CD4-positive, alpha-beta T cell treated with Interleukin-6 at 100 ng/mL for 8 hours (primary cell): Measurements from ENCODE around the gene NTN4.

ENCODE experiments used
- DNase-seq: peaks from one replicate; pipeline ENCODE4 v3.0.0-alpha.2; 2020; ENCODE audit warnings: mixed read lengths, low spot score

Gene NTN4

DNA sequence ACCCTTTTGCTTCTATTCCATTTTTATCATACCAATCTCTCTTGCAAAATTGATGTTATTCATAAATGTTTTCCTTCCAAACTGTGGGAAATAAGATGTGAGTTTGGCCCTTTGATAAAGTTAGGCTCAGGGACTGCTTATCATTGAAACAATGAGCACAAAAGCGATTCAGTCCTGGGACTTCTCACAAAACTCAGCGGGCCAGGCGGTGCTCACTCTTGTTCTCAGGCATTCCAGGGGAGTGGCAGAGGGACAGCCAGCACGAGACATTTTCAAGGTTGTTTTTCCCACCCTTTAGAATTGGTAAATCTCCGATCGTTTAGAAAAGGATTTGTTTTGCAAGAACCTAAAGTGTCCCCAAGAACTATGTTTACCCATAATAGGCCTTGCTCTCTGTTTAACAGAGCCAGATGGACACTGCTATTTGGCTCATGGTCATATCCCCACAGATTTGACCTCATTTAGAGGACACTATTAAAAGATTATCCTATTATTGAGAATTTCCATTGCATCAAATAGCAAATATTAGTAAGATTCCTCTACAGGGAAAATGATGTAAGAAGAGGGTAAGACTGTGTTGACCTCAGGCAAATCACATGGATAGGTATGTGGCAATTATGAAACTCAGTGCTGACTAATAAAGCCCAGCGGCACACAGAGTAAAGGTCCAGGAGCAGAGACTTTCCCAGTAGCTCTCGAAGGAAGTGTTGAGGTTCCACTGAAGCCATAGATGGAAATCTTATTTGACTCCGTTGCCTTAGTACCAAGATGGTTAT lies 136.6 kb downstream of the NTN4 start:
- no peak for DNase-seq

DNA sequence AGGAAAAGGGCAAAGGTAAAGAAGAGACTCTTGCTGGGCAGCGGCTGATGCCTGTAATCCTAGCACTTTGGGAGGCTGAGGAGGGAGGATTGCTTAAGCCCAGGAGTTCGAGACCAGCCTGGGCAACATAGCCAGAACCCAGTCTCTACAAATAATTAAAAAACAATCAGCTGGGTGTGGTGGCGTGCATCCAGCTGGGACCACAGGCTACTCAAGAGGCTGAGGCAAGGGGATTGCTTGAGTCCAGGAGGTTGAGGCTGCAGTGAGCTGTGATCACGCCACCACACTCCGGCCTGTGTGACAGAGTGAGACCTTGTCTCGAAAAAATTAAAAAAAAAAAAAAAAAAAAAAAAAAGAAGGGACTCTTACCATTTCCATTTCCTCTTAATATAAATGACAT lies 138.9 kb downstream of the NTN4 start:
- DNase-seq: no peak

DNA sequence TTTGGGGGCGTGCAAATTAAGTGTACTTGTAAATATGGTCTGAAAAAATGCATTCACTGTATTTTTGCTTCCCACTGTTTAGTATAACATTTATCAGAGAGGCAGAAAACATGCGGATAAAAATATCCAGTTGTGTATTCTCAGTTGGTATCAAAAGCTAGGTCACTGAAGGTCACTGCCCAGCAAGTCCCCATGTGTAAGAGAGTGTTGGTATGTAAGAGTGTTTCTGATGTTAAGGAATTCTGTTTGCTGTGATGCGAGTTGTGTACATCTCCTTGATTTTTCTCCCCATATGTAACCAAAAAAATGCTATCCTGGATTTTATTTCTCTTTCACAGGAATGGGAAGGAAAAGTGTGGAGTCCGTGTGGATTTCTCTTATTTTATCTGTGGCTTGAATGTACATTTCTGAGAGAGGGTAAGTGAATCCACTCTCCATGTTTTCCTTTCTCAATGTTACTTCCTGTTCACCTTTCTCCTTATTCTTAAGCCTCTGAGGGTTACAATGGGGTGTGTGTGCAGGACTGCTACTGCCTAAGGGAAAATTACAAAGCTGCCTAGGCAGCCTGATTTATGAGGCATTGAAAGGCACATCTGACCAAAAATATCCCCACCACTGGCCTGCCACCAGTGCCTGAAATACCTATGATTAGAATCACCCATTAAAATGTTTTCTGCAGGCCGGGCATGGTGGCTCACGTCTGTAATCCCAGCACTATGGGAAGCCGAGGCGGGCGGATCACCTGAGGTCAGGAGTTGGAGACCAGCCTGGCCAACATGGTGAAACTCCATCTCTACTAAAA lies 141.4 kb downstream of the NTN4 start:
- no peak for DNase-seq

DNA sequence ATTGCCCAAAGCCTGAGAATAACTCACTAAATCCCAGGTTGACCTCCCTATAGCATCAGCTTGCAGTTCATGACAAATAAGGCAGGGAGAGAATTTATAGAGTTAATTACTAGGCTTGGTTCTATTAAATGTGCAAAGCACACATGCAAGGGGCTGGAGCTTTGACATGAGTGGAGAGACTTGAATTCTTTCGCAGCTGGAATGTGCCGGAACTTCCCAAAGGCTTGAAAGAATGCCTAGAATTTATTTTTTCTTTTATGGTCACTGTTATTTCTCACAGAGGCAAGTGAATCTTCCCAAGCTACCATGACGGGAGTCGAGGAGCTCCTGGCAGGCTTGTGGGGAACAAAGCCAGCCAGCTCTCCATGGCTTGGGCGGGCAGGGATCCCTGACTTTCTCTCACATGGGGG lies 143.8 kb downstream of the NTN4 start:
- no peak for DNase-seq

DNA sequence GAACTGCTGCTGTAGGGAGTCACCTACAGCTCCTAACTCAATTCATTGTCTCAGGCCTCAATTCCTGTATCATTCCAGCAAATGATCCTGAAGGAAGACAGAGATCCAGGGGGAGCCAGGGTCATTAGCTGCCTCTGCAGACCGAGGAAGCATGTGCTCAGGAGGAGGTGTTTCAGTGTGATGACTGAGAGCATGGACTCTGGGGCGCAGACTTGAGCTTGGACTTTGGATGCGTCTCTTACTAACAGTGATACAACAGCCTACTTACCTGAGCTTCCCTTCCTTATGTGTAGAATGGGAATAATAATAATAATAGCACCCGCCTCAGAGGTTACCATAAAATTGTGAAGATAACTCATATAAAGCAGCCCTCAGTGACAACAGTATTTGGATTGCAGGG lies 147.3 kb downstream of the NTN4 start:
- no peak for DNase-seq

DNA sequence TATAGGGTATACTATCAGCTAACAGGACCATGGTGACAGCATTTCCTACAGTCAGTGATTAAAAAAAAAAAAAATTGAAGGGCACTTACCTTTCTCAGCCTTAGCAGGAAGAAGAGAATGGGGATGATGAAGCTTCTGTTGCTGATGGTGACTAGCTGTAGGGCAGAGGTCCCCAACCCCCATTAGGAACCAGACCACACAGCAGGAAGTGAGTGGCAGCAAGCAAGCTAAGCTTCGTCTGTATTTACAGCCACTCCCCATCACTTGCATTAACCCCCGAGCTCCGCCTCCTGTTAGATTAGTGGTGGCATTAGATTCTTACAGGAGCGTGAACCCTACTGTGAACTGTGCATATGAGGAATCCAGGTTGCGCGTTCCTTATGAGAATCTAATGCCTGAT lies 148.0 kb downstream of the NTN4 start:
- DNase-seq: no peak

DNA sequence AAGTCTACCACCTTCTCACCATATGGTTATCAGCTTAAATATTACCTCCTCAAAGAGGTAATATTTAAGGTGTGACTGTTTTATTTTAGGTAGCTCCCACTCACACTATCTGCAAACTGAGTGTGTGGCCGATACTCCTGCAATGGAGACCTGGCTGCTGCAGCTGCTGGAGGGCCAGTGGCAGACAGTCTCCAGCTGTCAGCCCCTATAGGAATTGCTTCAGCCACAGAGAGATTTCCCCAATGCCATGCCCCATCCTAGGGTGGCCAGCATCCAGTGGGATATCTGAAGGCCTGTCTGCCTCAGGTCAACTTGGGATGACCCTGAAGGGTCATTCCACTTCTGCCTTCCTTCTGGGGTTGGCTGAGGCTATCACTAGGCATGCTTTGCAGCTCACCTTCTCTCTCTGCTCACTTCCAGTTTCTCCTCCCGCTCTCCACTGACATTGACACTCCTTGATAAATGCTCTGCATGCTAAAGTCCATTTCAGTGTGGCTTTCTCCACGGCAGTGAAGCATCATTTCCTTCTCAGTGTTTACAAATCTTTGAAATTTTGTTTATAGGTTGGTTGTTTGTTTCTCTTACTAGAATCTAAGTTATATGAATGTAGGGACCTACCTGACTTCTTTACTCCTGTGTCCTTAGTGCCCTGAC lies 149.1 kb downstream of the NTN4 start:
- DNase-seq: no peak

DNA sequence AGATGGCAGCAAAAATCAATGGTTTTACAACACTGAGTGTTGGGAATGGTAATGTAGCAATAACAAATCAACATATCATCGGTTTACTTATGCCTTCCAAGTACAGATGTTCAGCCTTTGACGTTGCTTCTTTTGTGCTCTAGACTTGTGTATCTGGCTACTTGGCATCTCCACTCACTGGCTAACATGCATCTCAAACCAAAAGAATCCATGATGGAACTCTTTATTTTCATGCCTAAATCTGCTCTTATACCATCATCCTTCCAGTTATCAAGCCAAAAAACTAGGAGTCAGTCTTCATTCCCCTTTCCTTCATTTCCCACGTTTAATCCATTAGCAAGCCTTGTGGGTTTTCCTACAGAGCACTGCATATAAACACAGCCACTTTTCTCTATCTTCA lies 150.0 kb downstream of the NTN4 start:
- no peak for DNase-seq

DNA sequence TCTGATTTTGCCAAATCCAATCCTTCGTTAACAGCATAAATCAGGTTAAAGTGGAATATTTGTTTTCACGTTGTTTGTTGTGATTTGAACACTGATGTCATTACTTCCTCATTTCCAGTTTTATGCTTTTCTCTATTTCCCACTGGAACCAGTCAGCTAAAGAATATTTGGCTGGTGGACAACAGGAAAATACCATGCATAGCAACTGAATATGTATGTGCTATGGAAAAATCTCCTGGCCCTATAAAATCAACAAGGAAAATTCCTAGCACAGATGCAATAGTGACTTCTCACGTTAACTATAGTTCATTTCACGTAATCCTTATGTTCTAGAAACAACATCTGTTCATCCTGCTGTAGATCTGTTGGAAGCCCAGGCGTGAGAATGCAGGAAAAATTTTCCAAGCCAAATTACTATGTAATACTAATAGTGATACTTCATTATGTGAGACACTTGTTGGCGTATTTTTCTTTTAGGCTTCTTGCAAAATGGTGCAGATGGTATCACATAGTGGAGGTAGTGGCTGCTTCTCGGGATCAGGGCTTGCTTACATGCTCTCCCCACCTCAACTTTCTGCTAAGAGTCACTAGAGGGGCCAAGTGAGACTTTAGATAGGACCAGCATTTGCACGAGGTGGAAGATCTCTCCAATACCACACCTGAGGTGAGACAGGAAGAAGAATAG lies 153.0 kb downstream of the NTN4 start:
- no peak for DNase-seq

DNA sequence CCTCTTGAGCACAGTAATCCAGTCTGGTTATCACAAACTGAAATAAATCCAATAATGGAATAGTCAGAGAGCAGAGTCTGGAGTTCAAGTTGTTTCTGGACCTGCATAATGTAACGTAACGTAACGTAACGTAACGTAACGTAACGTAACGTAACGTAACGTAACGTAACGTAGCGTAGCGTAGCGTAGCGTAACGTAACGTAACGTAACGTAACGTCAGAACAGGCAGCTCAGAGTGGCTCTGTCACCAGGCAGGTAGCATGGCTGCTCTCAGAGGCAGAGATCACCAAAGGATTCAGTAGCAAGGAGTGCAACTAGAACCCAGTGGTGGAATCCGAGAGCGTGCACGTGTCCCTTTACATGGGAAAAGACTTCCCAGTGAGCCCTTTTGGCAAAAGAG lies 153.6 kb downstream of the NTN4 start:
- no peak for DNase-seq

DNA sequence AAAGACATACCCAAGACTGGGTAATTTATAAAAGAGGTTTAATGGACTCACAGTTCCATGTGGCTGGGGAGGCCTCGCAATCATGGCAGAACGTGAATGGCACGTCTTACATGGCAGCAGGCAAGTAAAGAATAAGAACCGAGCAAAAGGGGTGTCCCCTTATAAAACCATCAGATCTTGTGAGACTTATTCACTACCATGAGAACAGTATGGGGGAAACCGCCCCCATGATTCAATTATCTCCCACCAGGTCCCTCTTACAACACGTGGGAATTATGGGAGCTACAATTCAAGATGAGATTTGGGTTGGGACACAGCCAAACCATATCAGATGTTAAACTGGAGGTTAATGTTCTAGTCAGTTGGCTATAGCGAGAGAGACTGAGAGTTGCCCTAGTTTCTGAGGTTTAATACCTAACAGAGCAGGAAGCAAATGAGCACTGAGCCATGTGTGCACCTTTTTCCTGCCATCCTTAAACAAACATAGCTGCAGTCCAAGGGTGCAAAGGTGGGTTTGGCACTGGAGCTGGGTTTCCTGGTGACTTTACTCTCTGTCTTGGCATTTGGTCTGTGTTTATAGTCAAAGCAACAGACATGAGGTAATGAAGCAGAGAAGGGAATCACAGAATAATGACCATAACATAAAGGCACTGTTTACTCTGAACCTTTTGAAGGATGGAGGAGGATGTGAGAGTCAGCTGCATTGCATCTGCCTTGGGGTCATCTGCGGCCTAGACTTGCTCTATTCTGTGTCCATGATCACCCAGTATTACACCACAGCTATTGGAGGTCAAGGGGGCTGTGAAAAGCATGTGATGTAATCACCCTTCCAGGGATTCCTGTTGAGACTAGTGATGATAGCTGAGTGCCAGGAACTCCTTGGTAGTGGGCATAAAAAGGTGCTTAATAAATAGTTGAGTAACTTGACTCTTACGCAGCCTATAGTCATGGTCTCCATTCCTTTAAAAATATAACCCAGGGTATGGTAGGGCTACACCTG lies 155.6 kb downstream of the NTN4 start:
- no peak for DNase-seq

DNA sequence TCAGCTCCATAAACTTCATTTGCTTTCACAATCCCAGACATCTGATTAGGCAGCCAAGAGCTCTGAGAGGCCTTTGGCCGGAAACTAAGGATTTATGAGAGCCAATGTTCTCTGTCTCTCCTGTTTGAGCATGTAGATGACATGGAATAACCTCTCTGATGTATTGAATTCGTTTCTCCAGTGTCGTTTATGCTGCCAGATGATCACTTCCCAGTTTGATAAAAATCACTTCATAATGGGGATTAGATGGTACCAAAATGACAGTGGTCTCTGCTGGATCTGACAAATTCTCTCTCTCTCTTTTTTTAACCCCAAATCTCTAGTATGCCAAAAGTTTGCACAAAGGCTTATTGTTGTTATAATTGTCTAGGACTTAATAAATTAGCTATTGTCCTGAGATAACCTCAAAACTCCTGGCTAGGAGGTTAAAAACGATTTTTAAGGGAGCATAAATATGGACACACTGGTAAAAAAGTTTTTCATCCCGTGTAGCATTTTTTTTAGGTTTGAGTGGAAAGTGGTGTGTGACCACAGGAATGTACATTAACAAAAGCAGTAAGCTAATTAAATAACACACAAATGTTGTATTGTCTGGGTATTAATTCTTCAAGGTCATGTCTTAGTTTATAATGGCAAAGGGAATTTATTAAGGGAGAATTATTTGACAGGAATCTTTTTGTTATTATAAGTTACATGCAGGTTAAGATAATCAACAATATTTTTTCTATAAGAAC lies 156.7 kb downstream of the NTN4 start:
- no peak for DNase-seq

DNA sequence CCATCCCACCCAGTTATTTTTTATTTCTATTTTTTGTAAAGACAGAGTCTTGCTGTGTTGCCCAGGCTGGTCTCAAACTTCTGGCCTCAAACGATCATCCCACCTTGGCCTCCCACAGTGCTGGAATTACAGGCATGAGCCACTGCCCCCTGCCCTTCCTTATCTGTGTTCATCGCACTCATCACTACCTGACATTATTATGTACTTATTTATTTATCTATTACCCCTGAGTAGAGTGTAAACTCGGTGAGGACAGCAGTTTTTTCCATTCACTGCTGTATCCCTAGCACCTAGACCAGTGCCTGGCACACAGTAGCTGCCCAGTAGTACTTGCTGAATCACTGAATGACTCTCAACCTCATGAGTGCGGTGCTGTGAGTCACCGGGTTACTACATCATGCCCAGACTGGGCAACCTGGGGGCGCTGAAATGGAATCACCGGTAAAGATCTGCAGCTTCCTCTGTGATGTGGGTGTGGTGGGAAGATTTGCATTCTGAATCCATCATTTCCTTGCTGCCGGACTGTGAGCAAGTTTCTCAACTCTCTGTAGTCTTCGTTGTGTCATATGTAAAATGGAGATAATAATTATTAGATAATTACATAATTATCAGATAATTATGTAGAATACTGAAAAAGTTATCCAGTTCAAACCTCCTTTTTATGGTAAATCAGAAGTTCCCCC lies 157.4 kb downstream of the NTN4 start:
- no peak for DNase-seq

DNA sequence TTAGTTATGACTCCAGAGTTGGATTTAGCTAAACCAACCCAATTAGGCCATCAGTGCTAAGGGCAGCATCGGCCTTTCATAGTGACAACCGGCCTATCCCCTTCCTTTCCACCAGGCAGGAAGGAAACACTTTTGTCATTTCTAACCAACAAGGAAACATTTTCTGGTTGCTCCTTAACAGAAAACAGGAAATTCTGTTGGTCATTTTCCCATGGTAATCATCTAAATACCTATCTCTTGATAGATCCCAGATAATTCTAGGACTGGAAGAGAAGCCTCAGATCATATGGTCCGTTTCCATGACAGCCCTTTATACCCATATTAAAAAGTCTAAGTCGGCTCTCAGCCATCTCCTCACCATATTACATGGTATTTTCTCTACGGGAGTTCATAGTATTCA lies 160.1 kb downstream of the NTN4 start:
- no peak for DNase-seq

DNA sequence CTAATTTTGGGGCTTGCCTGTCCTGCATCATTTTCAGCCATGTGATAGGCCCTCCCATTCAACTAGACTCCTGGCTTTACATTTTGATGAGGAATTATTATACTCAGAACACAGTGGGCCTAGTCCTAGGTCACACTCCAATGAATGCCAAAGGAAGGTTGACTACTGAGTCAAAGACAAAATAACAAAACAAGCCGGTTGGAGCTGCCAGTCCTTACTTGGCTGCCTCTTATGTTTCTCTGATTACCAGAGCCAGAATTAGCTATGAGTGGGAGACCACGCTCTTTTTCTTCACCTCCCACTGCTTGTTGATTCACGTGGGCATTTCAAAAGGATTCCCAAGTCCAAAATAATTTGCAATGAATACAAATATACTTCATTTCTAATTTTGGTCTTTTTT lies 161.2 kb downstream of the NTN4 start:
- DNase-seq: no peak

DNA sequence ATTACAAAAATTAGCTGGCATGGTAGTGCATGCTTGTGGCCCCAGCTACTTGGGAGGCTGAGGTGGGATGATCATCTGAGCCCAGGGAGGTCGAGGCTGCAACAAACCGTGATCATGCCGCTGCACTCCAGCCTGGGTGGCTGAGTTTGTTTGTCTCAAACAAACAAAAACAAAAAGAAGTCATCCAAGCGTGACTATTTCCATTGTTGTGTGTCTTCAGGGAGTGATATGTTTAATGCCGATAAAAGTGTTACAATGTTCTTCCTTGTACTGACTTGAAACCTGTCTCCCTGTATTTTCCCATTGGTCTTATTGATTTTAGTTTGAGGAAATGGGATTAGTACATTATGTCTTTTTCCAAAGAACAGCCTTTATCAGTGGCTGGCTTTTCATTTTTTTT lies 163.7 kb downstream of the NTN4 start:
- DNase-seq: no peak

DNA sequence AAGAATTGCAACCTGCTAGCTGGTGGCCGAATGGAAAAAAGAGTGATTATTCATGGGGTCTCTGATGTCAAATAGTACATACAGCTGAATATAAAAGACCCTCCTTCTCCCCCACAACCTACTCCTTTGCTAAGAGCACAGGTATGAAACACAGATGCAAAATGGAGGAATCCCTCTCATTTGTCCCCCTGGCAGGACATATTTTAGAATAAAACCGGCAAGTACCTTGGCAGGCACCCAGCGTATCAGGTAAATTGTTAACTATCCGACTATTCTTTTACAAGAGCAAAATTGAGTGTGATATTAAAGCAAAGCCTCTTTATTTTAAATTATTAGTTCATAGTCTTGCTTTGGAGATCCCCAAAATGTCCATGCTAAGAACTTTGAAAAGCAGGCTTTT lies 165.6 kb downstream of the NTN4 start:
- DNase-seq: no peak

DNA sequence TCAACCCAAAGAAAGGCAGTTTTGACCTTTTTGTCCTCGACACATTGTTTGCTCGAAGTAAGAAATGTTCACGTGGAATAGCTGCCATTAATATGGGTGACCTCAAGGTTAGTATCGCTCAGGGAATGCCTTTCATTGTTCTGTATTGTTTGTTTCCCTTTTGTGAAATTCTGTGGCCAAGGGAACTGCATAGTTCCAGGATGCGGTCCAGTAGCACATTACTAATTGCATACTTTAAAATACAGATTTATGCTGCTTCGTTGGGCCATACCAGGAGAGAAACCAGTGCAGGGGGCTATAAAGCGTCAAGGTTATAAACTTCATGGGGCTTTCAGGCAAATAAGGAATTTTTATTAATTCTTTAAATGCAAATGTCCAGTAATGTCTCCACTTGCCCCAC lies 166.0 kb downstream of the NTN4 start:
- no peak for DNase-seq

DNA sequence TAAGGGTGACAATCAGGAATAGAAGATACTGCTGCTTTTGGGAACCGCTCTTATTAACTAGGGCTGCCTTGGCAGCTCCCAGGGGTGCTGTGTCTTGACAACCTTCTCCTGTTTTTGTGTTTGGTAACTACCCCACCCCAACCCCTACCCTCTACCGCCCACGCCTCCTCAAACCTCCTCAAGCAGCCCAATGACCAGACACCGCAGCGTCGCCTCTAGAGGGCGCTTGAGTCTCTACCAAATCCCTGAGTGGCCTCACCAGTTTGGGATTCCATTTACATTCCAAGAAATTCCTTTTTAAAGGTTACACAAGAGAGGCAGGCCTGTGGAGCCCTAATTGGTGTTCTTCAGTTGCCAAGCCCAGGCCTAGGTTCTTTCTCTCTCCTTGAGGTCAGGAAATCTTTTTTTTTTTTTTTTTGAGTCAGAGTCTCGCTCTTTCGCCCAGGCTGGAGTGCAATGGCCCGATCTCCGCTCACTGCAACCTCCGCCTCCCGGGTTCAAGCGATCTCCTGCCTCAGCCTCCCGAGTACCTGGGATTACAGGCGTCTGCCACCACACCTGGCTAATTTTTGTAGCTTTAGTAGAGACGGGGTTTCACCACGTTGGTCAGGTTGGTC lies 166.9 kb downstream of the NTN4 start:
- peak; percentile 4 for DNase-seq

DNA sequence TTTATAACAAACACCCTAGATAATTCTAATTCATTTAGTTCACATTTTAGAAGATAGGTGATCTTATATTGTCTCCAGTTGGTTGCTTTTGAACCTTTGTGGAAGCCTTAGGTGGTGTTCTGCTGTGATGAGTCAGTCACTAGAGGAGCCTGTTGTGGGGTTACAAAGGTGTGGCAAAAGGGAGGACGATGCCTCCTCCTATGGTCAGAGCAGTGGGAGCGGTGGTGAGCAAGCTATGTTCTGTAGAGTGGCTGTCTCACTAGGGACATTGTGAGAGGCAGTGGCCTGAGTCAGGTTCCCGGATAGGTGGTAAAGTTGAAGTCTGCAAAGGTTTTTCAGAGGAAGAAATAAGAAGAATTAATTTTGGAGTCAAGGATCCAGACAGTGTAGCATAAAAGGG lies 167.7 kb downstream of the NTN4 start:
- DNase-seq: no peak
